ENCODE measurements around the gene HLCS. TPM values are rescaled to one million over a fixed set of nuclear protein-coding genes. Genes with fewer than 3 reads are reported as not detected.

HLCS gene
- total RNA-seq, 2 experiments from 2014 or later = 12.5 to 15.5 TPM

DNA sequence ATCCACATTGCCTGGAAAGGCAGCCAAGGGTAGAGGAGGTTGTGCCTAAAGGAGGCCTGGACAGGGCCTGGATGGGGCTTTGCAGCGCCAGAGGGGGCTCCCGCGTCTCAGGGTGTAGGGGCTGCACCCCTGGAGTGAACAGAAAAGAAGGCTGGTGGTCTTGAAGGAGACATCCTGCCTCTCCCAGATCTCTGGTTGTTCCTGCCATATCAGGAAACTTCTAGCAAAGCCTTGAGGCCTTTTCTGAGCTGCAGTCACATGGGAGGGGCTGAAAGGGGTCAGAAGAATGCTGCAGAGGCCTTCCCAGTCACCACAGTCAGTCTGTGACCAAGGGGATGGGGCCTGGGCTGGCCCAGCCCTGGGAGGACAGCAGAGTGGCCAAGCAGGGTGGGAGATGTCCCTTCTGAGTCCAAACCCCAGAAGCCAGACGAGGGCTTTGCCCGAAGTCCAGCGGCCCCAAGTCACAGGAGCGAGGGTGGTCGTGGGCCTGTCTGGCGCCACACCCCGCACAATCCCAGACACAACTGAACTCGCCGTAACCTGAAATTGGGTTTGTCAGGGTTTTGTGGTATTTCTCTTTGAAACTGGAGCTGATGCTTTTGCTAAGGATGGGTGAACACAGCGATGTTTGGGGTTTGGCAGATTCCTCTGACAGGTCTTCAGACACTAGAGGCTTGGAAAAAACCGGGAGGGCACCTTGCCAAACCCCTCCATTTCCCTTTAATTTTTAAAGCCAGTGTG is 237.9 kb downstream of the HLCS start:
- Mint-ChIP-seq H3K9me3 (no peaks in the 10 kb centered on the region), H3K36me3 (ENCODE audit: low read depth) (no peaks in the 10 kb centered on the region), H3K27ac (no peak overlapping the region), H3K4me3 (no peak overlapping the region), H3K27me3 (peaks cover 3% of the 10 kb centered on the region), H3K4me1 (ENCODE audit: low read depth) (no peaks in the 10 kb centered on the region)
- no peak for DNase-seq
- ATAC-seq = no peak
- POLR2A ChIA-PET = no interaction called here
- CTCF ChIA-PET = no interaction called here
- TF ChIP-seq, protein P1, sequence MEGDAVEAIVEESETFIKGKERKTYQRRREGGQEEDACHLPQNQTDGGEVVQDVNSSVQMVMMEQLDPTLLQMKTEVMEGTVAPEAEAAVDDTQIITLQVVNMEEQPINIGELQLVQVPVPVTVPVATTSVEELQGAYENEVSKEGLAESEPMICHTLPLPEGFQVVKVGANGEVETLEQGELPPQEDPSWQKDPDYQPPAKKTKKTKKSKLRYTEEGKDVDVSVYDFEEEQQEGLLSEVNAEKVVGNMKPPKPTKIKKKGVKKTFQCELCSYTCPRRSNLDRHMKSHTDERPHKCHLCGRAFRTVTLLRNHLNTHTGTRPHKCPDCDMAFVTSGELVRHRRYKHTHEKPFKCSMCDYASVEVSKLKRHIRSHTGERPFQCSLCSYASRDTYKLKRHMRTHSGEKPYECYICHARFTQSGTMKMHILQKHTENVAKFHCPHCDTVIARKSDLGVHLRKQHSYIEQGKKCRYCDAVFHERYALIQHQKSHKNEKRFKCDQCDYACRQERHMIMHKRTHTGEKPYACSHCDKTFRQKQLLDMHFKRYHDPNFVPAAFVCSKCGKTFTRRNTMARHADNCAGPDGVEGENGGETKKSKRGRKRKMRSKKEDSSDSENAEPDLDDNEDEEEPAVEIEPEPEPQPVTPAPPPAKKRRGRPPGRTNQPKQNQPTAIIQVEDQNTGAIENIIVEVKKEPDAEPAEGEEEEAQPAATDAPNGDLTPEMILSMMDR (IDR thresholded peaks at IDR 0.05) = no peak
- intact Hi-C loops (cut with micrococcal nuclease) = no loop called here

DNA sequence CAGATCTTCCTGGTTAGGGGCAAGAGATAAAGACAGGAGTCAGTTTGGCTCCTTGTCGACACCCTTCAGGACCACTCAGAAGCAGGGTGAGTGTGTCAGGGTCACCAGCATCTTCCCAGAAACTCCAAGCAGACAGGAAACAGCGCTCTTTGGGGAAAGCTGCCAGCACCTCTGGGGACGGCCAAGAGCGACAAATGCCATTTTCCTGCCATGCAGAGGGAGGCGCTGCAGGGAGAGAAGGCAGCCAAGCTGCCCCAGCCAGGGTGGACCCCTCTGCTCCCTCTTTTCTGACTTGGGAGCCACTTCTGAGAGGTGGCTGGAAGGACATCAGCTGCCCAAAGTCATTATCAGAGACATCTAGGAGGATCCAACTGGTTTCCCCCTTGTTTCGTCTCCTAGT is 238.6 kb downstream of the HLCS start:
- POLR2A ChIA-PET = no interaction called here
- intact Hi-C loops (cut with micrococcal nuclease) = no loop called here
- no peaks in the 10 kb centered on the region for H3K9me3 Mint-ChIP-seq
- ATAC-seq = no peak
- H3K27ac Mint-ChIP-seq = no peak overlapping the region
- TF ChIP-seq, protein P1 (IDR thresholded peaks at IDR 0.05) = no peak
- no peaks in the 10 kb centered on the region for H3K4me1 Mint-ChIP-seq (ENCODE audit: low read depth)
- no peak overlapping the region for H3K4me3 Mint-ChIP-seq
- DNase-seq = no peak
- no peaks in the 10 kb centered on the region for H3K36me3 Mint-ChIP-seq (ENCODE audit: low read depth)
- CTCF ChIA-PET = no interaction called here
- H3K27me3 Mint-ChIP-seq = peaks cover 3% of the 10 kb centered on the region

DNA sequence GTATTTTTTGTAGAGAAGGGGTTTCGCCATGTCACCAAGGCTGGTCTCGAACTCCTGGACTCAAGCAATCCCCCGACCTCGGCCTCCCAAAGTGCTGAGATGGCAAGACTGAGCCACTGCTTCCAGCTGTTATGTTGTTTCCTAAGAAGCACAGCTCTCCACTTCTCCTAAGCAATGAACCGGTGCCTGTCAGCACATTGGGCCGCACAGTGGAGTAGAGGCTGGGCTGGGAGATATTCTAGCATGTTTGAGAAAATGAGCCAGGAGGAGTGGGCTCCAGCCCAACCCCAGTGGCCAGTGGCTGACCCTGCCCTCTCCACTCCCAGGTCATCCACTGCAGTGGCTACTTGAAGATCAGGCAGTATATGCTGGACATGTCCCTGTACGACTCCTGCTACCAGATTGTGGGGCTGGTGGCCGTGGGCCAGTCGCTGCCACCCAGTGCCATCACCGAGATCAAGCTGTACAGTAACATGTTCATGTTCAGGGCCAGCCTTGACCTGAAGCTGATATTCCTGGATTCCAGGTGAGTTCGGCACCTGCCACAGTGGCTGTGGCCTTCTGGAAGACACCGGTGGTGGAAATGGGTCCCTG is 240.6 kb downstream of the HLCS start:
- ATAC-seq (no peak), DNase-seq (no peak)
- POLR2A ChIA-PET = no interaction called here
- Mint-ChIP-seq H3K36me3 (ENCODE audit: low read depth) (no peaks in the 10 kb centered on the region), H3K9me3 (no peaks in the 10 kb centered on the region), H3K27ac (no peak overlapping the region), H3K4me1 (ENCODE audit: low read depth) (no peaks in the 10 kb centered on the region), H3K4me3 (no peak overlapping the region), H3K27me3 (peaks cover 11% of the 10 kb centered on the region)
- intact Hi-C loops (cut with micrococcal nuclease) = no loop called here
- CTCF ChIA-PET = no interaction called here
- TF ChIP-seq, protein P1 (IDR thresholded peaks at IDR 0.05) = no peak

DNA sequence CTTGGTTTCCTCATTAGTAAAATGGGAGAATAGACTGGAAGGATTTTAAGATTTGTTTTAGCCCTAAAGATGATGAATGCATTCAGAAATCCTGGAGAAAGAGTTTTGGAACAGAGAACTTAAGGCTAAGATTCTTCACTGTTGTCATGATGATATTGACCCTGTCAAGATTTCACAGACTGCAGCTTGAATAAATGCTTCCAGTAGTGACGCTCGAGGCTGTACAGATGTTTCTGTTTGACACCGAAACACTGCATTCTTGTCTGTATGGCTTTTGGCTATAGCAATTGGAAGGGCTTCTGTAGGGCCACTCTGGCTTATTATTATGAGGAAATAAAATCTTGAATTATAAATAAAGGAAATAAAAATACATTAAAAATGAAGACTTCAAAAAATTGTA is 241.8 kb downstream of the HLCS start:
- Mint-ChIP-seq H3K9me3 (no peaks in the 10 kb centered on the region), H3K4me3 (no peak overlapping the region)
- TF ChIP-seq, protein P1 (IDR thresholded peaks at IDR 0.05) = no peak

DNA sequence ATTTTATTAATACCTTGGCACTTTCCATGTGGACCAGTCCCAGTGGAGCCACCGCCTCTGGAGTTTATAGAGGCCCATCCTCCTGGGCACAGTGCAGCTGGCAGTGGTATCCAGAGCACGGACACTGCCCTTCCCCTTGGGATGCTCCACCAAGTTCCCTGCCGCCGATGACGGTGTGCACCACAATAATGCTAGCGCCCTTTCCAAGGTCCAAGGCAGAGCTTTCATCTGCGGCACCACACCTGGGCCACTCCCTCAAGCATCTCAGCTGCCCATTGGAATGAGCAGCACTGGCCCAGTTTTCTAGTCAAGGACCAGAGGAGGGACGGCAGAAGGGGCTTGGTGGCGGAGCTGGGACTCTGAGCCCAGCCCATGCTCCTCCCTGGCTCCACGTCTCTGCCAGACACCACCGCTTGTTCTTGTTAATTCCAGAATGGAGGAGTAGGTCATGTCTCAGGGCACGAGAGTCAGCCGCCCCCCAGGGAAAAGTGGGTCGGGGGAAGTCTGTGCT is 243.0 kb downstream of the HLCS start:
- Mint-ChIP-seq H3K4me3 (no peak overlapping the region), H3K4me1 (ENCODE audit: low read depth) (no peaks in the 10 kb centered on the region), H3K27ac (no peak overlapping the region), H3K9me3 (no peaks in the 10 kb centered on the region), H3K27me3 (peaks cover 18% of the 10 kb centered on the region), H3K36me3 (ENCODE audit: low read depth) (no peaks in the 10 kb centered on the region)
- DNase-seq (no peak), ATAC-seq (no peak)
- CTCF ChIA-PET = no interaction called here
- POLR2A ChIA-PET = interaction anchor here (0.7 kb wide), 1 partner anchor 424 kb away, joined by 3 read pairs; no protein-coding TSS in a partner anchor
- intact Hi-C loops (cut with micrococcal nuclease) = no loop called here
- TF ChIP-seq, protein P1 (IDR thresholded peaks at IDR 0.05) = no peak

More for the DNA sequence above, 241.8 kb downstream of the HLCS start:
- intact Hi-C loops (cut with micrococcal nuclease) = no loop called here
- H3K4me1 Mint-ChIP-seq (ENCODE audit: low read depth) = no peaks in the 10 kb centered on the region
- H3K36me3 Mint-ChIP-seq (ENCODE audit: low read depth) = no peaks in the 10 kb centered on the region
- H3K27ac Mint-ChIP-seq = no peak overlapping the region
- ATAC-seq (no peak), DNase-seq (no peak)
- ChIA-PET POLR2A (no interaction called here), CTCF (no interaction called here)
- H3K27me3 Mint-ChIP-seq = peaks cover 13% of the 10 kb centered on the region

Data from activated CD8-positive, alpha-beta T cell treated with anti-CD3 and anti-CD28 coated beads for 36 hours (primary cell).